Measurements from ENCODE around the gene INO80.
"Not testable (repeated sequence)": the region's sequence is repeated elsewhere in the genome, so short reads cannot be mapped to it uniquely, and the experiment has no call there.

Gene INO80

GRCh38 chr15:41115161-41115651 is 874 bp downstream of the INO80 start:
- peak; percentile 50 for DNase-seq

GRCh38 chr15:41106947-41107346 is 9.1 kb downstream of the INO80 start:
- DNase-seq, result no peak

- no peak for DNase-seq
Observed at GRCh38 chr15:41105348-41106334, 10.4 kb downstream of the INO80 start.

- DNase-seq, result no peak
Observed at GRCh38 chr15:41104234-41104633, 11.8 kb downstream of the INO80 start.

- DNase-seq, result no peak
Observed at GRCh38 chr15:41102854-41103253, 13.2 kb downstream of the INO80 start.

GRCh38 chr15:41096178-41096577 is 19.9 kb downstream of the INO80 start:
- no peak for DNase-seq

GRCh38 chr15:41085029-41085428 is 31.1 kb downstream of the INO80 start:
- no peak for DNase-seq

GRCh38 chr15:41080144-41080543 is 35.9 kb downstream of the INO80 start:
- DNase-seq, result no peak

GRCh38 chr15:41079717-41080116 is 36.4 kb downstream of the INO80 start:
- no peak for DNase-seq

- DNase-seq, result not testable (repeated sequence)
Observed at GRCh38 chr15:41078879-41079278, 37.2 kb downstream of the INO80 start.

GRCh38 chr15:41078125-41078524 is 38.0 kb downstream of the INO80 start:
- DNase-seq, result no peak

- no peak for DNase-seq
Observed at GRCh38 chr15:41073028-41073427, 43.1 kb downstream of the INO80 start.

- DNase-seq, result no peak
Observed at GRCh38 chr15:41072013-41072412, 44.1 kb downstream of the INO80 start.

- DNase-seq, result no peak
Observed at GRCh38 chr15:41066516-41066915, 49.6 kb downstream of the INO80 start.

GRCh38 chr15:41061667-41062066 is 54.4 kb downstream of the INO80 start:
- DNase-seq, result no peak

- no peak for DNase-seq
Observed at GRCh38 chr15:41060505-41060904, 55.6 kb downstream of the INO80 start.

- no peak for DNase-seq
Observed at GRCh38 chr15:41056810-41057209, 59.3 kb downstream of the INO80 start.

GRCh38 chr15:41055706-41056105 is 60.4 kb downstream of the INO80 start:
- no peak for DNase-seq

- no peak for DNase-seq
Observed at GRCh38 chr15:41051139-41051538, 64.9 kb downstream of the INO80 start.

GRCh38 chr15:41048852-41049251 is 67.2 kb downstream of the INO80 start:
- DNase-seq, result no peak

- DNase-seq, result peak; percentile 6
Observed at GRCh38 chr15:41048397-41048796, 67.7 kb downstream of the INO80 start.

GRCh38 chr15:41047474-41047873 is 68.6 kb downstream of the INO80 start:
- DNase-seq, result no peak

GRCh38 chr15:41043276-41043951 is 72.7 kb downstream of the INO80 start:
- DNase-seq, result peak; percentile 0

- DNase-seq, result no peak
Observed at GRCh38 chr15:41042851-41043250, 73.2 kb downstream of the INO80 start.
